KMS-11 (cell line): Measurements from ENCODE around the gene POU6F2.

Source experiments
- H2AFZ ChIP-seq: fragments of 200-600 bp; sonication (generic); 2 replicates; pipeline ENCODE4 v1.6.1; 2016; ENCODE audit warnings: antibody characterized with exemption, mixed run types, low read depth
- H3K27ac ChIP-seq: fragments of 200-600 bp; sonication (generic); 2 replicates; pipeline ENCODE4 v1.6.1; 2016; ENCODE audit warnings: mild to moderate bottlenecking, mixed run types
- H3K27me3 ChIP-seq: fragments of 200-600 bp; sonication (generic); 2 replicates; pipeline ENCODE4 v1.6.1; 2017; ENCODE audit warnings: mild to moderate bottlenecking, low read depth, mixed run types, moderate library complexity; ENCODE audit not compliant: insufficient read depth
- H3K36me3 ChIP-seq: fragments of 200-600 bp; sonication (generic); 2 replicates; pipeline ENCODE4 v1.6.1; 2017; ENCODE audit warnings: mild to moderate bottlenecking, mixed run types; ENCODE audit not compliant: insufficient read depth
- H3K4me1 ChIP-seq: fragments of 200-600 bp; sonication (generic); 2 replicates; pipeline ENCODE4 v1.6.1; 2016; ENCODE audit warnings: mild to moderate bottlenecking, low read depth, mixed run types; ENCODE audit not compliant: poor library complexity, severe bottlenecking
- H3K4me2 ChIP-seq: fragments of 200-600 bp; sonication (generic); 2 replicates; pipeline ENCODE4 v1.7.0; 2016; ENCODE audit warnings: mild to moderate bottlenecking, mixed run types
- H3K4me3 ChIP-seq: fragments of 200-600 bp; sonication (generic); IDR thresholded peaks from 2 replicates; pipeline ENCODE4 v1.6.1; 2017; ENCODE audit warnings: low read depth, low read length, mixed read lengths; ENCODE audit not compliant: insufficient read depth
- H3K79me2 ChIP-seq: fragments of 200-600 bp; sonication (generic); 2 replicates; pipeline ENCODE4 v1.6.1; 2016; ENCODE audit warnings: low read depth, mixed run types; ENCODE audit not compliant: insufficient read depth
- H3K9ac ChIP-seq: fragments of 200-600 bp; sonication (generic); 2 replicates; pipeline ENCODE4 v1.6.1; 2016; ENCODE audit warnings: mild to moderate bottlenecking, mixed run types
- H4K20me1 ChIP-seq: fragments of 200-600 bp; sonication (generic); 2 replicates; pipeline ENCODE4 v1.6.1; 2016; ENCODE audit warnings: mild to moderate bottlenecking, mixed run types; ENCODE audit not compliant: insufficient read depth
- TF ChIP-seq, protein P1 (sequence below): fragments of 200-600 bp; sonication (generic); conservative IDR thresholded peaks from 2 replicates; pipeline ENCODE4 v1.6.1; 2017; ENCODE audit warnings: low read depth, mild to moderate bottlenecking, antibody characterized with exemption, low read length, moderate library complexity, mixed read lengths

The POU6F2 gene

DNA sequence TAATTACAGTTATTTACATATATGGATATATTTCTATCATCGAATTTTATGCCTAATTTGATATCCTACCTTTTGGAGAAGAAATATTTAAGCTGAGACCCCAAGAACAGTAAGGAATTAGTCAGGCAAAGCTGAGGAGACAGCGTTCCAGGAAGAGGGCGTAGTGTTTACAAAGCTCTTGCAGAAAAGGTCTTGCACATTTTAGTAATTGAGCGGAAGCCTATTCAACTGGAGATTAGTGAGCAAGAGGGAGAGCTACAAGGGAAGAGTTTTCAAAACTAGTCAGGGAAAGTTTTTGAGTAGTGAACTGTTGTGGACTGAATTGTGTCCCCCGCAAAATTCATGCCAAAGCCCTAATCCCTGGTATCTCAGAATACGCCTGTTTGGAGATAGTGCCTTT, 26.5 kb upstream of the POU6F2 start:
- H3K27me3 ChIP-seq: no peaks in the 10 kb centered on the region
- H3K36me3 ChIP-seq: no peaks in the 10 kb centered on the region
- H3K4me1 ChIP-seq: peaks cover 13% of the 10 kb centered on the region
- no peak overlapping the region for H3K4me2 ChIP-seq
- no peak overlapping the region for H2AFZ ChIP-seq
- no peak overlapping the region for H3K27ac ChIP-seq
- H3K9ac ChIP-seq: no peak overlapping the region
- TF ChIP-seq, protein P1, sequence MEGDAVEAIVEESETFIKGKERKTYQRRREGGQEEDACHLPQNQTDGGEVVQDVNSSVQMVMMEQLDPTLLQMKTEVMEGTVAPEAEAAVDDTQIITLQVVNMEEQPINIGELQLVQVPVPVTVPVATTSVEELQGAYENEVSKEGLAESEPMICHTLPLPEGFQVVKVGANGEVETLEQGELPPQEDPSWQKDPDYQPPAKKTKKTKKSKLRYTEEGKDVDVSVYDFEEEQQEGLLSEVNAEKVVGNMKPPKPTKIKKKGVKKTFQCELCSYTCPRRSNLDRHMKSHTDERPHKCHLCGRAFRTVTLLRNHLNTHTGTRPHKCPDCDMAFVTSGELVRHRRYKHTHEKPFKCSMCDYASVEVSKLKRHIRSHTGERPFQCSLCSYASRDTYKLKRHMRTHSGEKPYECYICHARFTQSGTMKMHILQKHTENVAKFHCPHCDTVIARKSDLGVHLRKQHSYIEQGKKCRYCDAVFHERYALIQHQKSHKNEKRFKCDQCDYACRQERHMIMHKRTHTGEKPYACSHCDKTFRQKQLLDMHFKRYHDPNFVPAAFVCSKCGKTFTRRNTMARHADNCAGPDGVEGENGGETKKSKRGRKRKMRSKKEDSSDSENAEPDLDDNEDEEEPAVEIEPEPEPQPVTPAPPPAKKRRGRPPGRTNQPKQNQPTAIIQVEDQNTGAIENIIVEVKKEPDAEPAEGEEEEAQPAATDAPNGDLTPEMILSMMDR: no peak
- H3K79me2 ChIP-seq: no peaks in the 10 kb centered on the region
- H4K20me1 ChIP-seq: no peaks in the 10 kb centered on the region
- no peak overlapping the region for H3K4me3 ChIP-seq

DNA sequence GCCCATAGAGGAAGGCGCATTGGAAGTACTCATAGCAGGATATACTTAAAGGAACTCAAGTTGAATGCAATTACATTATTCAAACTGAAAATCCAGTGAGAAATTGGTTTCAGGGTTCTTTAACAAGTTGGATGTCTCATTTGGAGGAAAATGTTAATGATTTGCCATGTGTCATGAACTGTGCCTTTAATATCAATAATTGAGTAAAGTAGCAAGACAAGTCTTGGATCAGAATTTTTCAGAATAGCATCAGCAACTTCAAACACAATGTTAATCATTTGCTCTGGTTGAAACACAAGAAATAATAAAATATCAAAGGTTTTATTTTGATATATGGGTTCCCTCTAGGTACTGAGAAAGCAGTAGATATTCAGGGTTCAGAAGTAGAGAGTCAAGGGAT, 24.5 kb upstream of the POU6F2 start:
- no peaks in the 10 kb centered on the region for H4K20me1 ChIP-seq
- TF ChIP-seq, protein P1: no peak
- H3K36me3 ChIP-seq: no peaks in the 10 kb centered on the region
- H3K9ac ChIP-seq: no peak overlapping the region
- no peak overlapping the region for H3K4me2 ChIP-seq
- H3K4me1 ChIP-seq: peaks cover 13% of the 10 kb centered on the region
- H3K27ac ChIP-seq: no peak overlapping the region
- no peaks in the 10 kb centered on the region for H3K27me3 ChIP-seq
- H3K79me2 ChIP-seq: no peaks in the 10 kb centered on the region
- H2AFZ ChIP-seq: no peak overlapping the region
- H3K4me3 ChIP-seq: no peak overlapping the region

DNA sequence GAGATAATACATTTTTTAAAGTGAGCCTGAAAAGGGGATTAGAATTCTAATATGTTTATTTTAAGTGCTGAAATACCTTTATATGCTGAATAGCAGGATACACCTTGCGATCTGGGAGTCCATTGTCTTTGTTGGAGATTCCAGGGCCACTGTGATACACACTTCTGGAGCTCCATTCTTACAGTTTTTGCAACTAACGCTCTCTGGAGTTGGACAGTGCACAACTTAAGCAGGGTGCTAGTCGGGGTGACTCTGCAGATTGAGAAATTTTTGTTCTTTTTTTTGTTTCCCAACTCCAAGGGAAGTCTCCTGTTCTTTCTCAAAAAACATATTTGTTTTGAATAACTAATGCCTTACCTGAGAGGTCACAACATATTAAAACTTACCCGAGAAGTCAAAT, 23.7 kb upstream of the POU6F2 start:
- Histone ChIP-seq H3K4me2 (no peak overlapping the region), H3K36me3 (no peaks in the 10 kb centered on the region), H3K4me3 (no peak overlapping the region), H3K9ac (no peak overlapping the region), H2AFZ (no peak overlapping the region), H3K27me3 (no peaks in the 10 kb centered on the region), H3K4me1 (peaks cover 13% of the 10 kb centered on the region), H3K27ac (no peak overlapping the region), H4K20me1 (no peaks in the 10 kb centered on the region), H3K79me2 (no peaks in the 10 kb centered on the region)
- TF ChIP-seq, protein P1: no peak

DNA sequence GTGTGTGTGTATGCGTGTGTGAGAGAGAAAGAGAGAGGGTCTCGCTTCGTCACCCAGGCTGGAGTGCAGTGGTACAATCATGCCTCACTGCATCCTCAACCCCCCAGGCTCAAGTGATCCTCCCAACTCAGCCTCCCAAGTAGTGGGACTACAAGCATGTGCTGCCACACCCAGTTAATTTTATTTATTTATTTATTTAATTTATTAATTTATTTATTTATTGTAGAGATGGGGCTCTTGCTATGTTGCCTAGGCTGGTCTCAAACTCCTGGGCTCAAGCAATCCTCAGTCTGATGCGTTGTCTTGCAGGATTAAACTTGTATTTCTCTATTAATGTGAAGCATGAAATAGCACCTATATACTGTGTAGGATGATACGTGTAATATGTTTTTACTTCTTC, 21.8 kb upstream of the POU6F2 start:
- H3K27ac ChIP-seq: no peak overlapping the region
- H2AFZ ChIP-seq: no peak overlapping the region
- H3K27me3 ChIP-seq: no peaks in the 10 kb centered on the region
- H3K9ac ChIP-seq: no peak overlapping the region
- H3K4me2 ChIP-seq: no peak overlapping the region
- TF ChIP-seq, protein P1: no peak
- no peaks in the 10 kb centered on the region for H3K4me1 ChIP-seq
- H3K36me3 ChIP-seq: no peaks in the 10 kb centered on the region
- no peak overlapping the region for H3K4me3 ChIP-seq
- no peaks in the 10 kb centered on the region for H3K79me2 ChIP-seq
- no peaks in the 10 kb centered on the region for H4K20me1 ChIP-seq
